Kidney tubule cell (primary cell): ENCODE results near the gene P4HA2.

Source experiments
- DNase-seq: peaks from one replicate; pipeline ENCODE4 v3.0.0-alpha.2; 2018; ENCODE audit warnings: low spot score

Gene P4HA2

GRCh38 chr5:132142459-132142858 lies 85.2 kb downstream of the P4HA2 start:
- no peak for DNase-seq
